ENCODE results near the gene MICAL2. TPM values are rescaled to one million over a fixed set of nuclear protein-coding genes. Genes with fewer than 3 reads are reported as not detected.

MICAL2 gene
- total and polyA plus RNA-seq, 3 donors from 2014 or later: 224 to 461 (median 401) TPM

GRCh38 chr11:12263141-12263693 is 152.8 kb downstream of the MICAL2 start:
- H3K4me3 ChIP-seq: no peak overlapping the region
- intact Hi-C loops (cut with DNase I; ENCODE audit: low total_unique reads): no loop called here
- TF ChIP-seq POLR2A (IDR thresholded peaks at IDR 0.05) (no peak), CTCF (IDR thresholded peaks at IDR 0.05) (no peak)
- no peaks in the 10 kb centered on the region for H3K27me3 ChIP-seq
- no peak for DNase-seq
- H3K4me1 ChIP-seq: peaks cover 10% of the 10 kb centered on the region
- 56 to 63% methylated on average over 11 of the region's 11 CpGs for WGBS, 2 donors
- H3K36me3 ChIP-seq (ENCODE audit: low read depth, missing control alignments): no peaks in the 10 kb centered on the region
- H3K27ac ChIP-seq: no peak overlapping the region
- no peaks in the 10 kb centered on the region for H3K9me3 ChIP-seq

GRCh38 chr11:12264361-12264760 is 154.0 kb downstream of the MICAL2 start:
- WGBS, 2 donors: 80 to 86% methylated on average over 3 of the region's 3 CpGs
- H3K27ac ChIP-seq: no peak overlapping the region
- TF ChIP-seq POLR2A (IDR thresholded peaks at IDR 0.05): no peak
- TF ChIP-seq CTCF (IDR thresholded peaks at IDR 0.05): no peak
- no peaks in the 10 kb centered on the region for H3K27me3 ChIP-seq
- peaks cover 14% of the 10 kb centered on the region for H3K4me1 ChIP-seq
- H3K9me3 ChIP-seq: no peaks in the 10 kb centered on the region
- no peak for DNase-seq
- no peaks in the 10 kb centered on the region for H3K36me3 ChIP-seq (ENCODE audit: low read depth, missing control alignments)
- H3K4me3 ChIP-seq: no peak overlapping the region
- intact Hi-C loops (cut with DNase I; ENCODE audit: low total_unique reads): no loop called here

- H3K27me3 ChIP-seq: no peaks in the 10 kb centered on the region
- intact Hi-C loops (cut with DNase I; ENCODE audit: low total_unique reads): no loop called here
- H3K9me3 ChIP-seq: no peaks in the 10 kb centered on the region
- no peak for DNase-seq
- no peak overlapping the region for H3K4me3 ChIP-seq
- no peaks in the 10 kb centered on the region for H3K36me3 ChIP-seq (ENCODE audit: low read depth, missing control alignments)
- no peak overlapping the region for H3K27ac ChIP-seq
- no peak for TF ChIP-seq CTCF (IDR thresholded peaks at IDR 0.05)
- no peak for TF ChIP-seq POLR2A (IDR thresholded peaks at IDR 0.05)
- H3K4me1 ChIP-seq: peaks cover 14% of the 10 kb centered on the region
- 57 to 59% methylated on average over 1 of the region's 1 CpG for WGBS, 2 donors
These were observed 155.7 kb downstream of the MICAL2 start for GRCh38 chr11:12266132-12266531.

- WGBS, 2 donors: 92 to 95% methylated on average over 10 of the region's 10 CpGs
- H3K4me3 ChIP-seq: no peak overlapping the region
- no peaks in the 10 kb centered on the region for H3K9me3 ChIP-seq
- no peaks in the 10 kb centered on the region for H3K36me3 ChIP-seq (ENCODE audit: low read depth, missing control alignments)
- no peak for DNase-seq
- H3K27ac ChIP-seq: no peak overlapping the region
- TF ChIP-seq POLR2A (IDR thresholded peaks at IDR 0.05) (no peak), CTCF (IDR thresholded peaks at IDR 0.05) (no peak)
- H3K4me1 ChIP-seq: peaks cover 14% of the 10 kb centered on the region
- intact Hi-C loops (cut with DNase I; ENCODE audit: low total_unique reads): no loop called here
- H3K27me3 ChIP-seq: no peaks in the 10 kb centered on the region
These were observed 156.6 kb downstream of the MICAL2 start for GRCh38 chr11:12266943-12267342.

- H3K9me3 ChIP-seq: no peaks in the 10 kb centered on the region
- H3K27me3 ChIP-seq: no peaks in the 10 kb centered on the region
- intact Hi-C loops (cut with DNase I; ENCODE audit: low total_unique reads): no loop called here
- H3K4me3 ChIP-seq: no peak overlapping the region
- DNase-seq: no peak
- no peak overlapping the region for H3K27ac ChIP-seq
- no peaks in the 10 kb centered on the region for H3K36me3 ChIP-seq (ENCODE audit: low read depth, missing control alignments)
- peaks cover 8% of the 10 kb centered on the region for H3K4me1 ChIP-seq
- WGBS, 2 donors: 71% methylated on average over 2 of the region's 2 CpGs
- TF ChIP-seq POLR2A (IDR thresholded peaks at IDR 0.05) (no peak), CTCF (IDR thresholded peaks at IDR 0.05) (no peak)
These were observed 157.5 kb downstream of the MICAL2 start for GRCh38 chr11:12267921-12268320.
